Left renal cortex interstitium (tissue), 4 donors: ENCODE measurements around the gene TEPSIN. TPM values are rescaled to one million over a fixed set of nuclear protein-coding genes. Genes with fewer than 3 reads are reported as not detected.

Experiments used
- DNase-seq, 4 donors: peaks; one replicate each; pipeline ENCODE4 v3.0.0-alpha.2; 2013; ENCODE audit warnings: low read depth in 4 of 4, low spot score in 2 of 4, missing footprints in 1 of 4
- polyA plus RNA-seq, 4 donors: library from polyadenylated mRNA; unstranded; fragments of 120-200 nt; gene quantifications; one replicate each; pipeline ENCODE4 v1.2.1, GENCODE V29; 2013; ENCODE audit not compliant: insufficient read length in 4 of 4

Gene TEPSIN, protein sequence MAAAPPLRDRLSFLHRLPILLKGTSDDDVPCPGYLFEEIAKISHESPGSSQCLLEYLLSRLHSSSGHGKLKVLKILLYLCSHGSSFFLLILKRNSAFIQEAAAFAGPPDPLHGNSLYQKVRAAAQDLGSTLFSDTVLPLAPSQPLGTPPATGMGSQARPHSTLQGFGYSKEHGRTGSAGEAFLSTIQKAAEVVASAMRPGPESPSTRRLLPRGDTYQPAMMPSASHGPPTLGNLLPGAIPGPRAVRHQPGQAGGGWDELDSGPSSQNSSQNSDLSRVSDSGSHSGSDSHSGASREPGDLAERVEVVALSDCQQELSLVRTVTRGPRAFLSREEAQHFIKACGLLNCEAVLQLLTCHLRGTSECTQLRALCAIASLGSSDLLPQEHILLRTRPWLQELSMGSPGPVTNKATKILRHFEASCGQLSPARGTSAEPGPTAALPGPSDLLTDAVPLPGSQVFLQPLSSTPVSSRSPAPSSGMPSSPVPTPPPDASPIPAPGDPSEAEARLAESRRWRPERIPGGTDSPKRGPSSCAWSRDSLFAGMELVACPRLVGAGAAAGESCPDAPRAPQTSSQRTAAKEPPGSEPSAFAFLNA
- polyA plus RNA-seq: 10 to 100 TPM; 12.3 to 34.3 (median 21.0) TPM

- peak; percentile 95 to 99 (median 98) for DNase-seq
Observed at GRCh38 chr17:81238815-81239713, at the start of gene TEPSIN, which contains the start of gene NDUFAF8. Gene TEPSIN (minus strand): TSS chr17:81239055. CDS start chr17:81239033, 22 bp downstream. Gene NDUFAF8 (plus strand): TSS chr17:81239318. CDS start chr17:81239364, 46 bp downstream.

DNA sequence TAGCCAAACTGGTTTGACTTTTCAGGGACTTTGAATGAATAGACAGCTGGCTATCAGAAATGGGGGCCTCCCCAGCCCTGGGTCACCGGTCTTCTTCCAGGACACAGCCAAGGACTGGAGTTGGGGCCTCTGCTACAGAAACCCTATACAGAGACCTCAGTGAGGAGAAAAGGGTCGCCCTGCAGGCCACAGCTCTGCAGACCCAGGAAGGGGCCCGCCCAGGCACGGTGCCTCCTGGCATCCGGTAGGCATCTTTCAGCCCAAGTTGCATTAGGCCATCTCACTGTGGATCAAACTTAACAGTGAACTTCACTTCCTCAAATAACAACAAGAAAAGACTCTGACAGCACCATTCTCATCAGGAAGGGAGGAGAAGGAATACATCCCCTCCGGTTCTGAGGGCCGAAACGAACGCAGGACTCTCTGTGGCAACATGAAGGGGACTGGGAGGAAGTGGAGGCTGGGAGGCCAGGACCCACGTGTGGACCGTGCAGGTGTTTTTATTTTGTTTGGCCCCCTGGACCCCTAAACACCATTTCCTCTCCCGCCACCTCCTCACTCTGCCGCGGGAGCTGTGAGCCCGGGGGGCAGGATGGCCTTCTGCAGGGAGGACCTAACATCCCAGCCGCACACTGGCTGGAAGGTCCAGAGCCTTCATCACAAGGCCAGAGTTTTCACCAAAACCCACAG lies 49.0 kb upstream of the TEPSIN start:
- DNase-seq: no peak

- DNase-seq: no peak
Observed at GRCh38 chr17:81287152-81287551, 48.3 kb upstream of the TEPSIN start.

DNA sequence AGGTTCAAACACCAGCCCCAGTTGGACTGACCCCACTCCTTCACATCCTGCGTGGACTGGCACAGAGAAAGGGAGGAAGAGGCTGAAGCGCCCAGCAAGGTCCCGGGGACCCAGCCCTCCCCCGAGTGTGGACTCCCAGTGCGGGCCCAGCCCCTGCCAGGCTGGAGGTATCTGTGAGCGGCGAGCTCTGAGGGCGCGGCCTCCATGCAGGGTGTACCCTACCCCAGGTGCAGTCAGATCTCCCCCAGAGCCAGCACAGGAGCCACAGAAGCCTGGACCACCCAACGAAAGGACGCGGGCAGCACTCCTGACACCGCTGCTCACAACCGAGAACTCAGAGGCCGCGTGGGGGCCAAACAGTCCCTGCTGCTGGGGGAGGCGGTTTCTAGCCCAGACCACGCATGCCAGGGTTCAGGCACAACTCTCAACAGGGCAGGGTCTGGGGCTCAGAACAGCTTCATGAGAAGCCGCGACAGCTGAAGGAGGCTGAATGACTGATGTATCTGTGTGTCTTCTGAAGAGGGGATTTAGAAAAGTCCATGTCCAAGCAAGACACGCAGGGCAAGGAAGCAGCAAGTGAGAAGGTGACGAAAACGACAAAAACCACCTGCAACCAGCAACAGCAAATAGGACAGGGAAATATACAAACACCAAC lies 47.8 kb upstream of the TEPSIN start:
- DNase-seq: no peak

DNA sequence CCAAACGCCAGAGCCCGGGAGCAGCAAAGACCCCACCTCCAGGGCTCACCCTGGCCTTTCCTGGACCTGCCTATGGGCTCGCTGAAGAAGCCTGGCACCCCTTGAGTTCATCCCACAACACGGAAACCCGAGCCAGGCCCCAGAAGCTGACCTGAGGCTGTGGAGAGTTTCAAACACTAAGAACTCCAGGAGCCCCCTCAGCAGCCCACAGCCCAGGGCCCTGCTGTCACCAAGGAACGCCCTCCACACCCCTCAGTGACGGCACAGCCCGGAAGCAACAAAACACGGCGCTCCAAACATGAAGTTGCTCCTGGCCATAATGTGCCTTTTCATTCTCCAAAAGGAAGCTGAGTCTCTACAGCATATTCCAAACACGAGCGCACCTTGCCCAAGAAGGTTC lies 47.0 kb upstream of the TEPSIN start:
- DNase-seq: no peak

GRCh38 chr17:81285179-81285878 lies 46.5 kb upstream of the TEPSIN start:
- DNase-seq: no peak

- DNase-seq: no peak
Observed at GRCh38 chr17:81282876-81283275, 44.0 kb upstream of the TEPSIN start.

- no peak for DNase-seq
Observed at GRCh38 chr17:81282141-81282540, 43.3 kb upstream of the TEPSIN start.

DNA sequence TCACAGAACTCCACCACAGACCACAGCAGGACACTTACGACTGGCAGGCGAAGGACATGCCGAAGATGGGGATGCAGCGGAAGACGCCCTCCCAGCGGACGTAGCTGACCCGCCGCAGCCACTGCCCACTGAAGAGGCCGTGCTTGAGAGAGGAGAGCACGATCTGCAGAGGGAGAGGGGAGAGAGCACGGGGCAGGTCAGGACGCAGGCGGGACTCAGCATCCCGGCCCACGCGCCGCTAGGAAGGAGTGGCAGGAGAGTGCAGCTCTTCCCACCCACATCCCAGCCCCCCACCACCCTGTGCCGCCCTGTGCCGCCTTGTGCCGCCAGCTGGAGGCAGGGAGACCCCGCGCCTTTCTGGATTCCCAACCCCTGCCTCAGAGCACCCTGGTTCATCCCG lies 41.7 kb upstream of the TEPSIN start:
- DNase-seq: no peak

DNA sequence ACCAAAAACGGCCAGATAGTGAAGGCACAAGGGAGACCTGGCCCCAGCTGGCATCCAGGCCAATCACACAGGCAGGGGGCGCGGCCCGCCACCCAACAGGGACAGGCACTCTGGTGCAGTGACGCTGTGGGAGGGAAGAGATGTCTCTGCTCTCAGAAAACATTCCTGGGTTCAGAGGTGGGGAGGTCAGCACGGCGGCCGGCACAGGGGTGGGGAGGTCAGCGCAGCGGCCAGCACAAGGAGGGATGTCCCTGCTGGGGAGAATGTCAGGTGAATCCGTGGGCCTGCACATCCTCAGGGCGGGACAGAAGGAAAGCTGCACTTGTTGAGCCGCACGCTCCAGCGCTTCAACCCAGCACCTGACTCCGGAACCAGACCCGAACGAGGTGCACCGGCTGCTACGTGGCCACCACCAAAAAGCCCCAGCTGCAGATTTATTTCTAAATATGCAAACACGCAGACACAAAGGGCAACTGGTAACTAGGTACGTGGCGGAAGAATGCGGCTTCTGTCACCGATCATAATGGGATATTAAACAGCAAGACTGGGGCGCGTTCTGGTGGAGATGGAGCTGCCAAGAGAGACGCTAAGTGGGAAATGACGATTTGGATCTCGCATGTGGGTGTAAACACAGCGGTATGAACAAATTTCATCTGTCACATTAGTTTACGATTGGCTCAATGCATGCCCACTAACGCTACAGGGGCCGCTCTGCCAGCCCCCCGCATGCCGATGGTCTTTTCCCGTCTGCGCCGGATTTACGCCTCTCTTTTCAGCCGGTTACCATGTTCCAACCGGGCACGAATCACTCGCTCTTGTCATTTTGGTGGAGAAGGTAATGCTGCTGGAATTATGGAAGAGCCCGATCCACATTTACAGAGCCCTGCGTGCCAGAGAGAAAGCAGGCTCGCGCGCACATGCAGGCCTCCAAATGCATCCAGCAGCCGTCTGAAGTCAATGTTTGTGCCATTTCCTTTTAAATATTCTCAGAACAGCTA lies 40.7 kb upstream of the TEPSIN start:
- no peak for DNase-seq

- DNase-seq: no peak
Observed at GRCh38 chr17:81278831-81279230, 40.0 kb upstream of the TEPSIN start.

DNA sequence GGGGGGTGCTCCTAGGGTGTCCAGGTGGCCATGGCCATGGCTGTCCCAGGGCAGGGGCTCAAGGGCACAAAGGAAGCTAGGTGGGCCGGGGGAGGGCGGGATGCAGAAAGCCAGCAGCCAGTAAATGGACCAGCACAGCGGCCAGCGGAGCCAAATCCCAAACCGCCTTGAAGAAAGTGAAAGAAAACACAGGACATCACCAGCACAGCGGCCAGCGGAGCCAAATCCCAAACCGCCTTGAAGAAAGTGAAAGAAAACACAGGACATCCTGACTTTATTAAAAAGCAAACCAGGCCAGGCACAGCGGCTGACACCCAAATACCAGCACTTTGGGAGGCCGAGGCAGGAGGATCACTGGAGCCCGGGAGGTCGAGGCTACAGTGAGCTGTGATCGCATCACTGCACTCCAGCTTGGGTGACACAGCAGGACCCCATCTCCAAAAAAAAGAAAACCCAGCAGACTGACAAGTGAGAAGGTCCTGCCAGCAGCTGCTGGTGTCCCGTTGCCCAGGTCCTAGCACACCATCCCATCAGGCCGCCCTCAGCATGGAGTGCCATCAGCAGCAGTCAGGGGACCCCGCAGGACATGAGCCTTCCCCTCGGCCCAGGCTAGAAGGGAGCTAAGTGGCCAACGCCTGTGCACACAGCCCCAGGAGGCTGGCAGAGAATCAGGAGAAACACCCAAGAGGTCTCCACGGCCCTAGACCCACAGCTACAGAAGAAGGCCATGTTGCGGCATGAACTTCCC lies 39.3 kb upstream of the TEPSIN start:
- DNase-seq: no peak

- no peak for DNase-seq
Observed at GRCh38 chr17:81277421-81277820, 38.6 kb upstream of the TEPSIN start.

DNA sequence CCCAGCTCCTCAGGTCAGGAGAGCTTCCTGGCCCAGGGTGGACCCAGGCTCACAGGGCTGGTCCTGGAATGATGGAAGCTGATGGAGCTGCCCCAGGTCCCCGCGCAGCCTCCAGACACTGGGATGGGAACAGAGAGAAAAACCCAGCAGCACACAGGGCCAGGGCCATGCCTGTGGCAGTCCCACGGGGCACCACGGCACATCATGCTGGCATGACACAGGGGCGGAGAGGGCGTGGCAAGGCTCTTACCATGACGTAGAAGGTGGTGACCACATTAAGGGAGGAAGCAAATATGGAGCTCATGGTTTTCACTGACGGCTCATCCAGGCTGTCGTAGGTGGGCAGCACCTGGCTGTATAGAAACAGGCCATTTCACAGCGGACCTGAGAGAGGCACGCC lies 37.9 kb upstream of the TEPSIN start:
- no peak for DNase-seq

DNA sequence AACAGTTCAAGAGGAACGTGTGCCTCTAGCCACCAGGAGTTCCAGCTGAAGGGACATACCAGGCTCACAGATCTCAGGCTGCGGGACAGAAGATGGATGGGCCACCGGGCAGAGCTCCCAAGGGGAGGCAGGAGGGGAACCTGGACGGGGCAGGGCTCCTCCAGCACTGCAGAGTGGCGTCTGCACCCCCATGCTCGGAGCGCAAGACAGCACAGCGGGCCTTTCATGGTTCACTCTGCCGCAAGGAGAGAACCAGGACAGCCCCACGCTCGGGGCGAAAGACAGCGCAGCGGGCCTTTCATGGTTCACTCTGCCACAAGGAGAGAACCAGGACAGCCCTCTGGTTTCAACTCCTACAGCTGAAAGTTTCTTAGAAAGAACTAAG lies 35.6 kb upstream of the TEPSIN start:
- no peak for DNase-seq

GRCh38 chr17:81273698-81274470 lies 35.0 kb upstream of the TEPSIN start:
- no peak for DNase-seq

GRCh38 chr17:81272616-81273015 lies 33.8 kb upstream of the TEPSIN start:
- no peak for DNase-seq
